ENCODE measurements around the gene EPG5. TPM values are rescaled to one million over a fixed set of nuclear protein-coding genes. Genes with fewer than 3 reads are reported as not detected.

The EPG5 gene
- total and polyA plus RNA-seq, 2 of the 4 experiments (the other 2 are of a cell fraction) = 37.3 to 114 TPM

- H4K20me1 ChIP-seq (ENCODE audit: insufficient read depth, low read length) = no peaks in the 10 kb centered on the region
- H3K4me2 ChIP-seq (ENCODE audit: low read depth, low read length) = no peak overlapping the region
- H2BK15ac ChIP-seq (ENCODE audit: low read depth, low read length) = no peak overlapping the region
- no peak overlapping the region for H4K5ac ChIP-seq (ENCODE audit: low read depth, low read length)
- intact Hi-C loops (cut with micrococcal nuclease) (no loop called here), dilution Hi-C loops (cut with HindIII; ENCODE audit: low sequenced_read_pairs, unreplicated experiment) (no loop called here), in situ Hi-C loops (cut with MboI; ENCODE audit: low sequenced_read_pairs) (loop anchor here (10.0 kb wide), 1 partner anchor 57 kb away; no protein-coding TSS in a partner anchor)
- H3K23ac ChIP-seq (ENCODE audit: low read depth, low read length) = no peak overlapping the region
- peaks cover 0 to 4% of the 10 kb centered on the region in 2 experiments; a peak in 1 of 4 replicates for H3K79me1 ChIP-seq (ENCODE audit: low read depth in 1 of 2, low read length in 2 of 2)
- H3K9me1 ChIP-seq (ENCODE audit: insufficient read depth, low read length) = peaks cover 16% of the 10 kb centered on the region
- peaks cover 7% of the 10 kb centered on the region for H3K4me1 ChIP-seq (ENCODE audit: control insufficient read depth, insufficient read depth, low read length)
- H2BK5ac ChIP-seq (ENCODE audit: low read depth, low read length, poor library complexity, severe bottlenecking) = no peak overlapping the region
- H2BK20ac ChIP-seq (ENCODE audit: low read depth, low read length) = no peak overlapping the region
- no peak overlapping the region for H3K18ac ChIP-seq (ENCODE audit: low read depth, low read length)
- no peak overlapping the region for H2AFZ ChIP-seq (replicated peaks; ENCODE audit: low read length, poor library complexity)
- ATAC-seq (ENCODE audit: low read depth) (no peak), DNase-seq (no peak)
- no peak overlapping the region for H3K56ac ChIP-seq (ENCODE audit: extremely low read depth, insufficient read depth, low read length)
- H2AK5ac ChIP-seq (ENCODE audit: low read depth, low read length) = no peak overlapping the region
- no peak overlapping the region for H3K27ac ChIP-seq (ENCODE audit: insufficient read depth, low read length)
- TF ChIP-seq SMC3 (IDR thresholded peaks at IDR 0.05; ENCODE audit: low read depth, low read length) (no peak), MAZ (IDR thresholded peaks at IDR 0.05; ENCODE audit: borderline replicate concordance, low read depth, low read length) (no peak)
- ChIA-PET CTCF (no interaction called here), POLR2A (ENCODE audit: unreplicated experiment) (no interaction called here)
- H2BK120ac ChIP-seq (ENCODE audit: low read depth, low read length) = no peak overlapping the region
- BruUV-seq (replicated peaks) = no TSS peak
- H3K27me3 ChIP-seq (ENCODE audit: control insufficient read depth, insufficient read depth, low read length) = no peaks in the 10 kb centered on the region
- H3K9me3 ChIP-seq (ENCODE audit: control insufficient read depth, insufficient read depth, low read length) = no peaks in the 10 kb centered on the region
- 97% methylated on average over 7 of the region's 12 CpGs; no CpG with 5 or more reads in 1 of the 2 experiments for WGBS, 2 experiments (ENCODE audit: extremely low coverage in 2 of 2, insufficient read length in 1 of 2)
- H3K14ac ChIP-seq (replicated peaks; ENCODE audit: low read depth, low read length) = no peak overlapping the region
- H4K8ac ChIP-seq (ENCODE audit: low read depth in 2 of 2, low read length in 2 of 2) = no peak overlapping the region
- no peak overlapping the region for H4K91ac ChIP-seq (ENCODE audit: insufficient read depth, low read depth, low read length)
- no peak overlapping the region for H3K9ac ChIP-seq (ENCODE audit: low read depth, low read length)
- H3K36me3 ChIP-seq (ENCODE audit: control insufficient read depth, insufficient read depth, low read length) = no peaks in the 10 kb centered on the region
- H2AK9ac ChIP-seq (replicated peaks; ENCODE audit: low read depth, low read length, poor library complexity) = peak overlapping the region; percentile 2
- H3K4ac ChIP-seq (ENCODE audit: low read depth, low read length) = no peak overlapping the region
- H3K4me3 ChIP-seq (ENCODE audit: insufficient read depth, low read depth, low read length) = no peak overlapping the region
Observed at GRCh38 chr18:45841765-45842442, 125.2 kb downstream of the EPG5 start.

Data from IMR-90 (cell line).